IPS-18c (cell line): Measurements from ENCODE around the gene SLC38A5.
A peak's percentile ranks its signal among the peaks of the same experiment; 100 is the strongest.
"Not testable (repeated sequence)": the region's sequence is repeated elsewhere in the genome, so short reads cannot be mapped to it uniquely, and the experiment has no call there.

Experiments
- H3K4me3 ChIP-seq: 2 replicates; pipeline ENCODE4 v1.7.0; 2013; ENCODE audit warnings: low read depth, mild to moderate bottlenecking, low read length, moderate library complexity; ENCODE audit not compliant: insufficient read depth
- H3K9me3 ChIP-seq: one replicate; pipeline ENCODE4 v1.6.1; 2013; ENCODE audit warnings: mild to moderate bottlenecking, low read length, moderate library complexity; ENCODE audit not compliant: control insufficient read depth, insufficient read depth

SLC38A5 gene

GRCh38 chrX:48470110-48470832 is at the start of gene SLC38A5:
SLC38A5 (minus strand) TSS chrX:48470260; CDS start chrX:48467924, 2,336 bp downstream.
- Histone ChIP-seq H3K4me3 (peak within 1 kb of the TSS; percentile 57), H3K9me3 (peaks cover 3% of the 10 kb centered on the region)

DNA sequence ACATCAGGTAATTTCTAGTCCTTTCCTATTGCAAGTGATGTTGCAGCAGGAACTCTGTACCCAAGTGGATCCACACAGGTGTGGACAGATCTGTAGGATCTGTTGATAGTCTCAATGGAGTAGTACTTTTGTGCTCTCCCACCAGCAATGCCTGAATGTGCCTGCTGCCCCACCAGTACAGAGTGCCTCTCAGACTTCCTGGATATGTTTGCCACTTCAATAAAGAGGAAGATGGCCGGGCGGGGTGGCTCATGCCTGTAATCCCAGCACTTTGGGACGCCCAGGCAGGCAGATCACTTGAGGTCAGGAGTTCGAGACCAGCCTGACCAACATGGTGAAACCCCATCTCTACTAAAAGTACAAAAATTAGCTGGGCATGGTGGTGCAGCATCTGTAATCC is 49.4 kb upstream of the SLC38A5 start:
- not testable (repeated sequence) for H3K4me3 ChIP-seq
- peaks cover 10% of the 10 kb centered on the region for H3K9me3 ChIP-seq

- peaks cover 10% of the 10 kb centered on the region for H3K9me3 ChIP-seq
- H3K4me3 ChIP-seq = no peak overlapping the region
Observed at GRCh38 chrX:48516987-48517386, 46.9 kb upstream of the SLC38A5 start.

DNA sequence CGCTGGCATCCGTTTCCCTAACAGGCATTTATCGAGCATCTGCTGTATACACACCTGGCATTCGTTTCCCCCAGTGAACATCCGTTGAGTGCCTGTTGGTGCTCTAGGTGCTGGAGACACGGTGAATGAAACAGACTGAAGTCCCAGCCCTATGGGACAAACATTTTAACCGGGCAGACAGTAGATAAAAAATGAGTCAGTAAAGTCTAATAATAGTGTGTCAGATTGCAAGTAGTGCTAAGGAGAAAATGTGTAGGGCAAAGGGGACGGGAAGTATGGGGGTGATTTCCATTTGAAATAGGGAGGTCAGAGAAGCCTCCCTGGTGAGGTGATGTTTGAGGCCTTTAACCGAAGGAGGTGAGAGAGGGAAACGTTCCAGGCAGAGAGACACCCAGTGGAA is 46.2 kb upstream of the SLC38A5 start:
- Histone ChIP-seq H3K4me3 (no peak overlapping the region), H3K9me3 (peaks cover 8% of the 10 kb centered on the region)

DNA sequence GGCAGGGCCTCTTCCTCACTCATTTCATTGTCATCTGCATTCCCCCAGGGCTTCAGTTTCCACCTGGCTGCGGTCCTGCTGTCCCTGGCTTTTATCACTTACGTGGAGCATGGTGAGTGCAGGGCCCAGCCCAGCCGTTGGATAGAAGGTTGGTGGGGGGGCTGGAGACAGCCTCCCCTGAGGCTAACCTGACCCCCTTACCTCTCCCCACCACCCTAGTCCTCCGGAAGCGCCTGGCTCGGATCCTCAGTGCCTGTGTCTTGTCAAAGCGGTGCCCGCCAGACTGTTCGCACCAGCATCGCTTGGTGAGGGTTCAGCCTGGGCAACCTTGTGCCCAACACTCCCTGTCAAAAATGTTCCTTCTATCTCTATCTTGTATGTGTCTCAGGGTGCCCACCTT is 45.8 kb upstream of the SLC38A5 start:
- no peak overlapping the region for H3K4me3 ChIP-seq
- peaks cover 8% of the 10 kb centered on the region for H3K9me3 ChIP-seq

GRCh38 chrX:48514868-48515460 is 44.9 kb upstream of the SLC38A5 start:
- H3K4me3 ChIP-seq = no peak overlapping the region
- H3K9me3 ChIP-seq = peaks cover 6% of the 10 kb centered on the region

- Histone ChIP-seq H3K4me3 (no peak overlapping the region), H3K9me3 (peaks cover 9% of the 10 kb centered on the region)
Observed at GRCh38 chrX:48514126-48514806, 44.2 kb upstream of the SLC38A5 start.

DNA sequence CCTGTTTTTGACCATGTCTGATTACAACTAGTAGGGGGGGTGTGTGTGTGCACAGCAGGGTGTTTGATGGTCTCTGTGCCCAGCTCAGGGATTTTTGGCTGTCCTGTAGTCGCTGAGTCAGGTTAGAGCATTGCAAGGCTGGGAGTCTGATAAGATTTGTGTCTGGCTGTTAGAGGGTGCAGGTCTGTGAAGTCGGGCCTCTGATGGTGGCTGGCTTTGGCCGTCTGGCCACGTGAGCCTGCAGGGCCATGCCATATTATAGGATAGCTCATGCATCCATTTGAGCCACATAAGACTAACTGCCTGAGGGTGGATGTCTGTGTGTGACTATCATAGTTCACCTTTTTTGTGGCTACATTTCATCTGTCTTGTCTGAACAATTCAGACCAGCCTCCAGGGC is 43.6 kb upstream of the SLC38A5 start:
- Histone ChIP-seq H3K4me3 (no peak overlapping the region), H3K9me3 (peaks cover 9% of the 10 kb centered on the region)

- no peak overlapping the region for H3K4me3 ChIP-seq
- peaks cover 9% of the 10 kb centered on the region for H3K9me3 ChIP-seq
Observed at GRCh38 chrX:48512371-48512935, 42.4 kb upstream of the SLC38A5 start.

DNA sequence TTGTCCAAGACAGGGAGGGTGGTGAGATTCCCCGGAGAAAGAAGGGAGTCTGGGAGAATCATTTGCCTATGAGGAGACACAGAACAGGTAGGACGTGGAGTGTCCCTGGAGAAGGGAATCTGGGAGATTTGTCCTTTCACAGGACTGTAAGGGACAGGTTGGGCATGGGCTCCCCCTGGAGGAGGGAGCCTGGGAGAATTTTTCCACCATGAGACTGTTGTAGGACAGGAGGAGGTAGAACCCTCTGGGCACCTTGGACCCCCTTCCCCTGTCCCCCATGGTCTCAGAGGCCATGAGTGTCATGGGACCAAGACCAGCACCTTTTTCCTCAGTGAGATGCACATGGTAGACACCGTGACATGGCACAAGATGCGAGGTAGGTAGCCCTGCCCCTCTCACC is 41.5 kb upstream of the SLC38A5 start:
- H3K4me3 ChIP-seq = no peak overlapping the region
- peaks cover 9% of the 10 kb centered on the region for H3K9me3 ChIP-seq

DNA sequence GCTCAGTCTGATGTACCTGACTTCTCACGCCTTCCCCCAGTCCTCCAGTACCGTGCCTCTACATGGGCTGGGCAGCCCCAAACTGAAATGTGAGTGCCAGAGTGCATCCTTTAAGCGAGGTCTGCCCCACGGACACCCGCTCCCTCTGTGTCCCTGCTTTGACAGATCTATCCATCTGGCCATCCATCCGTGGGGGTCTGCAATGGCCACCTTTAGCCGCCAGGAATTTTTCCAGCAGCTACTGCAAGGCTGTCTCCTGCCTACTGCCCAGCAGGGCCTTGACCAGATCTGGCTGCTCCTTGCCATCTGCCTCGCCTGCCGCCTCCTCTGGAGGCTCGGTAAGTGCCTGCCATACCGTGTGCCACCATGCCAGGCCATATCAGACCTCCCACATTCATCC is 39.6 kb upstream of the SLC38A5 start:
- H3K4me3 ChIP-seq = peak overlapping the region; percentile 70; the same call in 1 of the 2 replicates
- H3K9me3 ChIP-seq = peaks cover 9% of the 10 kb centered on the region

DNA sequence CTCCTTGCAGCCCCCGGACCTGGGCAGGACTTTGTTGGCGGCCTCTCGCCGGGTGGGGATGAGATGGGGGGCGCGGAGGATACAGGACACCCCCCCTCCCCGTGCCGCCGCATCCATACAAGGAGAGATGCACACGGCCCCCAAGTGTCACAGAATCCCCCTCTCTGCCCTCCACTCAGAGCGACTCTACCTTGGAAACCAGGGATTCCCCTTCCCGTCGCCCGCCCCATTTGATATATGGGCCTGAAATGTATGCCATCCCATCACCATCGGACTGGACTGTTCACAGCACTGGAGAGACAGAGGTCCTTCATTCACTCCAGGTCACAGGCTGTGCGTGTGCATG is 39.2 kb upstream of the SLC38A5 start:
- H3K4me3 ChIP-seq = peak overlapping the region; percentile 70

DNA sequence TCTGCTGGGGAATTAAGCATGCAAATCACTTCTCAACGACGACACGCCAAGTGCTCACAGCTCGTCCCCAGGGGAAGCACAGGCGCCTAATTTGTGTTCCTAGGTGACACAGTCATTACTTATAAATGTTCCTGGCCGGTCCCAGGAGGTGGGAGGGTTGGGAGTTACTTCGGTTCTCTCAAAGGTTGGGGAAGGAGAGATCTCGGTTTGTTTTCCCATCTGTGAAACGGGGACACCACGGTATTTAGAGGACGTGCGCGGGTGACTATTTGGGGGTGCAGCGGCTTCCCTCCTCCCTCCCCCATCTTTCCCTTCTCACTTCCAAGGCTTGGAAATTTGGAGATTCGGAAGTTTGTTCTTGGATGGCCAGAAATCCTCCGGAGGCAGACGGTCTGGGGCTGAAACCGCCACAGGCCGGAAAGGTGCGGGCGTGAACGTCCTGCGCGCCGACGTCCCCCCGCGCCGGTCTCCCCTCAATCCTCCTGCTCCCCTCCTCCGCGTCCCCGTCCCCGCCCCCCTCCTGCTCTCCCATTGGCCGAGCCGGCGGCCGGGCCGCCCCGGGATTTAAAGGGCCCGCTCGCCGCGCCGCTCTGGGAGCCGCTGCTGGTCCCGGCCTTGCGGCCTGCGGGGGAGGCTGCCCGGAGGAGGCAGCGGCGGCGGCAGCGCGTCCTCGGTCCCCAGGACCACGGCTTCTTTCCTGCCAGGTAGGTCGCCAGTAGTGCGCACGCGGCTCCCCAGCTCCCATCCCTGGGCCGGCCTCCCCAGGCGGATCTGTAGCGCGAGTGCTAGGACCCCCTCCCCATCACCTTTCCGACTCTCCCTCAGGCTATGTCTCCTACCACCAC is 38.6 kb upstream of the SLC38A5 start, which contains the start of gene PORCN:
PORCN (plus strand) TSS at position 593 of the 845 bp plus-strand sequence. CDS start 829 bp downstream, outside the sequence.
- Histone ChIP-seq H3K9me3 (peaks cover 9% of the 10 kb centered on the region), H3K4me3 (peak within 1 kb of the TSS; percentile 70)

More for the DNA sequence above, 39.2 kb upstream of the SLC38A5 start:
- H3K9me3 ChIP-seq = peaks cover 9% of the 10 kb centered on the region

DNA sequence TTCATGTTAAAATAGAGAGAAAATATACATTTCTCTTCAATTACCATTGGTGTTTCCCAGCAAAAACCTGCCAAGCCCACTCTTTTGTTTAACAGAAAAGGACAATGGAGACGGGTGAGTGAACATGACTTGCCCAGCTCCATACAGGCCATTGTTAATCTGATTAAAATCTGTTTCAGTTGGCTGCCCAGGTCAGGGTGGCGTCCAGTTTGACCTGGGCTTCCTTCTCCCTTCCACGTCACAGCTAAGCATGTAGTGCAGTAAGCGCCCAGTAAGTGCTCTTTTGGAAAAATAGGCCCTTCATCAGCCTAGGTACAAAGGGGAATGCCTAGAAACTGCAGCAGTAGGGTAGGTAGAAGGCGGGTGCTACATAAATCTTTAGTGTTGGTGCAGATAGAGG is 37.2 kb upstream of the SLC38A5 start:
- no peak overlapping the region for H3K4me3 ChIP-seq
- H3K9me3 ChIP-seq = peaks cover 6% of the 10 kb centered on the region

DNA sequence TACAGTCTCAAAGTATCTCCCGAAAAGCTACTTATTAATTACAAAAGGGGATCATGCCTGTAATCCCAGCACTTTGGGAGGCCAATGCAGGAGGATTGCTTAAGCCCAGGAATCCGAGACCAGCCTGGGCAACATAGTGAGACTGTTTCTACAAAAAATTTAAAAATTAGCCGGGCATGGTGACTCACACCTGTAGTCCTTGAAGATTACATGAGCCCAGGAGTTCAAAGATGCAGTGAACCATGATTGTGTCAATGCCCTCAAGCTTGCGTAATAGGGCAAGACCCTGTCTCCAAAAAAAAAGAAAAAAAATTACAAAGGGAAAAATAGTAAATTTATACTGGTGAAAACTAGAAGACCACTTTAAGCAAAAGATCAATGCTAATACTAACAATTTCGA is 35.4 kb upstream of the SLC38A5 start:
- H3K9me3 ChIP-seq = peaks cover 4% of the 10 kb centered on the region
- no peak overlapping the region for H3K4me3 ChIP-seq

GRCh38 chrX:48504261-48504660 is 34.2 kb upstream of the SLC38A5 start:
- Histone ChIP-seq H3K9me3 (peaks cover 3% of the 10 kb centered on the region), H3K4me3 (no peak overlapping the region)

DNA sequence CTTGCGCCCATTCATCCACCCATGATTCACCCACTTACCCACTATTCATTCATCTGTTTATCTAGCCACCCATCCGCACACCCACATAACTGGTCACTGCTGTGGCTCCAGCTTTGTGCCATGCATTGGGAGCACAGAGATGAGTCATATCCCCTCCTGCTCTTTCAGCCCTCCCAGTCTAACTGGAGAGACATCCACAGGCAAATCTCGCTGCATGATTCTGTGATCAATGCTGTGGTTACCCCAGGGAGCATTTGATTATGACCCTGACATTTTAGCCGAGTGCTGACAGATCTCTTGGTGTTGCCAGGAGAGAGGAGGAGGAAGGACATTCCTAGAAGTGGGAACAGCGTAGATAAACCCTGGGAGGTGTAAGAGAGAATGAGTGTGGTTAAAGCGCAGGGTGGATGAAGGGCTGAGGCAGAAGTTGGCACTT is 28.3 kb upstream of the SLC38A5 start:
- peaks cover 5% of the 10 kb centered on the region for H3K9me3 ChIP-seq
- H3K4me3 ChIP-seq = no peak overlapping the region
